Activated naive CD8-positive, alpha-beta T cell treated with anti-CD3 and anti-CD28 coated beads, Interleukin-2, amount 10 ng/mL, durations not matched to agents 7 days and 5 days (primary cell): Measurements from ENCODE around the gene ATXN1. TPM values are rescaled to one million over a fixed set of nuclear protein-coding genes. Genes with fewer than 3 reads are reported as not detected.
"Not testable (repeated sequence)": the region's sequence is repeated elsewhere in the genome, so short reads cannot be mapped to it uniquely, and the experiment has no call there.

Source experiments
- ATAC-seq: fragments of 150-1000 bp; cut with Tn5 transposase; one replicate; pipeline ENCODE4 v1.10.0; 2021; ENCODE audit warnings: low read depth, moderate library complexity
- POLR2A ChIA-PET: fragments of 350-600 bp; sonication (Branson Sonifier 250); formaldehyde crosslinking; loops from one replicate; lab custom pipeline; 2021; ENCODE audit warnings: antibody characterized with exemption; lab: Charles Lee
- DNase-seq: peaks from one replicate; pipeline ENCODE4 v3.0.0; 2021
- H3K27ac Mint-ChIP-seq: one replicate; pipeline ENCODE4 v1.8.0; 2022; ENCODE audit warnings: mild to moderate bottlenecking, mixed read lengths
- H3K27me3 Mint-ChIP-seq: one replicate; pipeline ENCODE4 v1.8.0; 2022; ENCODE audit warnings: mild to moderate bottlenecking, moderate library complexity, mixed read lengths
- H3K36me3 Mint-ChIP-seq: one replicate; pipeline ENCODE4 v1.8.0; 2021; ENCODE audit warnings: mild to moderate bottlenecking, mixed read lengths
- H3K4me1 Mint-ChIP-seq: one replicate; pipeline ENCODE4 v1.8.0; 2021; ENCODE audit warnings: mixed read lengths
- H3K4me3 Mint-ChIP-seq: one replicate; pipeline ENCODE4 v1.8.0; 2022; ENCODE audit warnings: mild to moderate bottlenecking, moderate library complexity, mixed read lengths
- H3K9me3 Mint-ChIP-seq: one replicate; pipeline ENCODE4 v1.8.0; 2021; ENCODE audit warnings: mixed read lengths
- total RNA-seq, 2 experiments: library from RNA; stranded (reverse); gene quantifications; one replicate each; pipeline ENCODE4 v1.2.3, GENCODE V29; 2021

Gene ATXN1
- total RNA-seq, 2 experiments from 2014 or later: 63.6 to 67.2 TPM

DNA sequence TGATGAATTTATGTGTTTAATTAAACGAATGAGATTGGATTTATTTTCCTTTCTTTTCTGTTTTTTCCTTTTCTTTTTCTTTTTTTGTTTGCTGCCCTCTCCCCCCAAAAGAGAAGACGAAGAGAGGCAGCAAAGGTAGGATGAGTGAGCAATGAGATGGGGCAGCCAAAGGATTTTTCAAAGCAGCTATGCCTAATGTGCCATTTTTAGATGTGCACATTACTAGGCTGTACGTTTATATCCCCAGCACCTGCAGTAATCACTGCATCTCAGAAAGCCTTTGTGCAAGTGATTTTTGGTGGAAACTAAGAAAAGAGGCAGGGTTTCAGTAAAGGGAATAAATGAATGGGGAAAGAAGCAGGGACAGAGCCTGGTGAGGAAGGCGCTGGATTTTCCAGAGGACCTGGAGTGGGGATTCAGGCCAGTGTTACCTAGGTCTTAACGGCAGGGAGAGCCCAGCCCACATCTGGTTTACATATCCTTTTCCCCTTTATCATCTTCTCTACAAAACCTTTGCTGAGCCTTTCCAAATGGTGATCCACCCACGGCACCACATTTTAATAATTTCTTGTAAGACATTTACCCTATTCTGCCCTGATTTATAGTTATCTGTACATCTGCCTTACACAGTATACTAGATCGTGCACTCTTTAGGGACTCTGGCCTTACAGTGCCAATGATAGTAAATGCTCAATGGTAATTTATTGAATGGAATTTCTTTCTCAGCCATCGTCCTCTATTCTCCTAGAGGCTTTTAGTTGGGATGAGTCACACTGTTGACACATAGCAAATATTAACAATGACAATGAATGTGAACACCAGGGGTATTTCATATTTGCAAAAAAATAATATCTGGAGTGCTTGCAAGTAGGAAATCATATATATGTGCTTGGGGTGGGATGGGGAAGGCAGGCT lies 38.3 kb upstream of the ATXN1 start:
- POLR2A ChIA-PET: no interaction called here
- ATAC-seq: no peak

DNA sequence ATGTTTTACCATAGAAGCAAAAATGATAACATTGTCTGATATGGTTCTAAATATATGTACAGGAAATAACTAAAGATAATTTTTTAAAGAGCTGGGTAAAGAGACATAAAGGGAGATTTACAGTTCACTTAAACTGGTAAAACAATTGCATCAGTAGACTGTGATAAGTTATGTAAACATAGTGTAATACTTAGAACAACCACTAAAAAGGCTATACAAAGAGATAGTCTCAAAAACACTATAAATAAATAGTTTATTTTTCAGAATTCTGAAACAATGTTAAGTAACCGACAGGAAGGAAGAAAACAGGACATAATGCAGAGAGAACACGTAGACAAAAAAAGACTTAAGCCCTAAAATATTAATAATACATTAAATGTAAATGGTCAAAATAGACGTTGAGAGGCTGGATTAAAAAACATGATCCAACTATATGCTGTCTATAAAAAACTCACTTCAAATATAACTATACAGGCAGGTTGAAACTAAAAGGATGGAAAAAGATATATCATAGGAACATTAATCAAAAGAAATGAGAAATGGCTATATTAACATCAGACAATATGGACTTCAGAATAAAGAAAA lies 32.7 kb upstream of the ATXN1 start:
- ATAC-seq (no peak), DNase-seq (no peak)
- Mint-ChIP-seq H3K27me3 (peaks cover 12% of the 10 kb centered on the region), H3K4me1 (no peaks in the 10 kb centered on the region), H3K27ac (no peak overlapping the region), H3K36me3 (peaks cover 5% of the 10 kb centered on the region), H3K4me3 (no peak overlapping the region), H3K9me3 (peaks cover 3% of the 10 kb centered on the region)
- POLR2A ChIA-PET: no interaction called here

More for the DNA sequence above, 38.3 kb upstream of the ATXN1 start:
- no peak overlapping the region for H3K27ac Mint-ChIP-seq
- peaks cover 5% of the 10 kb centered on the region for H3K27me3 Mint-ChIP-seq
- H3K4me1 Mint-ChIP-seq: no peaks in the 10 kb centered on the region
- no peaks in the 10 kb centered on the region for H3K9me3 Mint-ChIP-seq
- H3K4me3 Mint-ChIP-seq: no peak overlapping the region
- DNase-seq: no peak
- H3K36me3 Mint-ChIP-seq: no peaks in the 10 kb centered on the region

DNA sequence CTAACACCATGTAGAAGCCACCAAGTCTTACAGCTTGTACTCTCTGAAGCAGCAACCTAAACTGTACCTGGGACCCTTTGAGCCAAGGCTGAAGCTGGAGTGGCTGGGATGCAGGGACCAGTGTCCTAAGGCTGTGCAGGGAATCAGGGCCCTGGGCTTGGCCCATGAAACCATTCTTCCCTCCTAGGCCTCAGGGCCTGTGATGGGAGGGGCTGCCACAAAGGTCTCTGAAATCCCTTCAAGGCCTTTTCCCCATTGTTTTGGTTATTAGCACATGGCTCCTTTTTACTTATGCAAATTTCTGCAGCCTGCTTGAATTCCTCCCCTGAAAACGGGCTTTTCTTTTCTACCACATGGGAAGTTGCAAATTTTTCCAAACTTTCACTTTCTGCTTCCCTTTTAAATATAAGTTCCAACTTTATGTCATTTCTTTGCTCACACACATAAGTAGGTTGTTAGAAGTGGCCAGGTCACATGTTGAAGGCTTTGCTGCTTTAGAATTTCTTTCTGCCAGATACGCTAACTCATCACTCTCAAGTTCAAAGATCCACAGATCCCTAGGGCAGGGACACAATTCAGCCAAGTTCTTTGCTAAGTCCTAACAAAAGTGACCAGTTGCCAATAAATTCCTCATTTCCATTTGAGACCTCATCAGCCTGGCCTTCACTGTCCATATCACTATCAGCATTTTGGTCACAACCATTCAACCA lies 28.2 kb upstream of the ATXN1 start:
- no peak for DNase-seq
- H3K9me3 Mint-ChIP-seq: peaks cover 11% of the 10 kb centered on the region
- H3K4me1 Mint-ChIP-seq: peaks cover 4% of the 10 kb centered on the region
- H3K27ac Mint-ChIP-seq: no peak overlapping the region
- H3K27me3 Mint-ChIP-seq: peaks cover 9% of the 10 kb centered on the region
- no peak for ATAC-seq
- peaks cover 12% of the 10 kb centered on the region for H3K36me3 Mint-ChIP-seq
- H3K4me3 Mint-ChIP-seq: no peak overlapping the region
- POLR2A ChIA-PET: no interaction called here

DNA sequence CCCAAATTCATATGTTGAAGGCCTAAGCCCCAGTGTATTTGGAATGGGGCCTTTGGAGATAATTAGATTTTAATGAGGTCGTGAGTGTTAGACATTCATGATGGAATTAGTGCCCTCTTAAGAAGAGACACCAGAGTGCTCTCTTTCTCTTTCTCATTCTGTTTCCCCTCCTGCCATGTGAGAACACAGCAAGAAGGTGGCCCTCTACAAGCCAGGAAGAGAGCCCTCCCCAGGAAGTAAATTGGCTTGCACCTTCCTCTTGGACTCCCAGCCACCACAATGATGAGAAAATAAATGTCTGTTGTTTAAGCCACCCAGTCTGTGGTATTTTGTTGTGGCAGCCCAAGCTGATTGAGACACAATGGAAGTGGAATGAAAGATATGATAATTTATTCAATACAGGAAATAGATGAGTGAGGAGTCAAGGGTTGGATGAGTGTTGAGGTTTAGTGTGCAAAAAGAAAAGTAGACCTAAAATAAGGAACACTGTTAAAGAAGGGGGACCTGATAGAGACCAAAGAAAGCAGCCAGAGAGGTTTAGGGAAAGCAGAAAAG lies 25.9 kb upstream of the ATXN1 start:
- Mint-ChIP-seq H3K9me3 (peaks cover 11% of the 10 kb centered on the region), H3K4me3 (no peak overlapping the region), H3K27ac (no peak overlapping the region), H3K4me1 (peaks cover 4% of the 10 kb centered on the region), H3K27me3 (peaks cover 2% of the 10 kb centered on the region), H3K36me3 (peaks cover 10% of the 10 kb centered on the region)
- DNase-seq (no peak), ATAC-seq (peak; percentile 47)
- POLR2A ChIA-PET: no interaction called here

DNA sequence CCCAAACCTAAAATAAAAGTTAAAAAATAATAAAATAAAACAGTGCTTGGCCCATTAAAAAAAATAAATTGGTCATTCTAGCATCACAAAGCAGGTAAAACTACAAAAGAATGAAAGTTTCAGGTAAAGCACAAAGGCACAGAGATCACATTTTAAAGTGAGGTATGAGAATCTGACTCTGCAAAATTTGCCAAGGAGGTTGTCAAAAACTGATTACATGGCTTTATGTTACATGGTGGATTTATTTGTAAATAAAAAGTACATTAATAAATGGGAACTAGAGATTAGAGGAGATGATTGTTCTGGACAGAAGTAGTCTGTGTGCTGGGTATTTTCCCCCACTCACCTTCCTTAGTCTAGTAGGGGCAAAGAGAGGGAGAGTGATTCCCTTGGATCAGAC lies 24.2 kb upstream of the ATXN1 start:
- peaks cover 11% of the 10 kb centered on the region for H3K9me3 Mint-ChIP-seq
- no peak overlapping the region for H3K27ac Mint-ChIP-seq
- ATAC-seq (no peak), DNase-seq (no peak)
- no peak overlapping the region for H3K4me3 Mint-ChIP-seq
- peaks cover 10% of the 10 kb centered on the region for H3K36me3 Mint-ChIP-seq
- POLR2A ChIA-PET: no interaction called here
- peaks cover 4% of the 10 kb centered on the region for H3K4me1 Mint-ChIP-seq
- no peaks in the 10 kb centered on the region for H3K27me3 Mint-ChIP-seq

DNA sequence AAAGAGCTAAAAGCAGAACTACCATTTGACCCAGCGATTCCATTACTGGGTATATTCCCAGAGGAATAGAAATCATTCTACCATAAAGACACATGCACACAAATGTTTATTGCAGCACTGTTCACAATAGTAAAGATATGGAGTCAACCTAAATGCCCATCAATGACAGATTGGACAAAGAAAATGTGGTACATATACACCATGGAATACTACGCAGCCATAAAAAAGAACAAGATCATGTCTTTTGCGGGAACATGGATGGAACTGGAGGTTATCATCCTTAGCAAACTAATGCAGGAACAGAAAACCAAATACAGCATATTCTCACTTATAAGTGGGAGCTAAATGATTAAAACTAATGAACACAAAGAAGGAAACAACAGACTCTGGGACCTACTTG lies 23.7 kb upstream of the ATXN1 start:
- H3K9me3 Mint-ChIP-seq, POLR2A ChIA-PET, ATAC-seq, H3K27ac Mint-ChIP-seq, H3K27me3 Mint-ChIP-seq, DNase-seq, H3K4me1 Mint-ChIP-seq, H3K4me3 Mint-ChIP-seq: not testable (repeated sequence)
- peaks cover 10% of the 10 kb centered on the region for H3K36me3 Mint-ChIP-seq

DNA sequence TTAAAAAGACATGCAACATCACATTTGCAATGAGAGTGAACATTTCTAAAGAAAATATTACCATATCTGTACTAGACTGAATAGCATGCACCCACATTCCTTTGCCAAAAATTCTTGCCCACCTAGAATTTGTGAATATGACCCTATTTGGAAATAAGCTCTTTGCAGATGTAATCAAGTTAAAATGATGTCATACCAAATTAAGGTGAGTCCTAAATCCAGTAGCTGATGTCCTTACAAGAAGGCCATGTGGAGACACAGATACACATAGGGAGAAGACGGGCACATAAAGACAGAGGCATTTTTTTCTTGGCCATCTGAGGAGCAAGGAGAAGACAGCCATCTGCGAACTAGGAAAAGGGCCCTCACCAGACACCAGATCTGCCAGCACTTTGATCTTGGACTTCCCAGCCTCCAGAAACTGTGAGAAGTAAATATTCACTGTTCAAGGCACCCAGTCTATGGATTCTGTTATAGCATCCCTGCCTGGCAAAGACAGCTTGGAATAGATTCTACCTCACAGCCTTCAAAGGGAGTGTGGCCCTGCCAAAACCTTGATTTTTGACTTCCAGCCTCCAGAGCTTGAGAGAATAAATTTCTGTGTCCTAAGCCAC lies 22.8 kb upstream of the ATXN1 start:
- no peak for ATAC-seq
- Mint-ChIP-seq H3K4me3 (no peak overlapping the region), H3K27me3 (peaks cover 2% of the 10 kb centered on the region), H3K27ac (no peak overlapping the region), H3K9me3 (peaks cover 9% of the 10 kb centered on the region), H3K36me3 (peaks cover 7% of the 10 kb centered on the region), H3K4me1 (peaks cover 4% of the 10 kb centered on the region)
- DNase-seq: no peak
- POLR2A ChIA-PET: no interaction called here

DNA sequence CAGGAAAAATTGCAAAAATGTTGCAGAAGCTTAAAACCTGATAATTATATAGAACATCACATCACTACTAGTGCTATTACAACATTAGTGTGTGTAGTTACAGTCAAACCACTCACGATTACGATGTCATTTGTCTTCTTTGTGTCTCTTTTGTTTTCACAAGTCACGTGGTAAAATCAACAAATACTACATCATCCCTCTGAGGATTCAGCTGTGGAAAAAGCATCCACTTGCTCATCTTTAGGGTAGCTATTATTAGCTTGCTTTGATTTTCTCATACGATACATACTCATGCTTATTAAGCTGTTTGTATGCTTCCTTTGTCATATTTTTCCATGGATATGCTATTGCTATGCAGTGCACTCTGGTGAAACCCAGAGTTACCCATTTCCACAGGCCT lies 22.2 kb upstream of the ATXN1 start:
- no peak for ATAC-seq
- H3K27me3 Mint-ChIP-seq: peaks cover 2% of the 10 kb centered on the region
- no peak overlapping the region for H3K4me3 Mint-ChIP-seq
- H3K4me1 Mint-ChIP-seq: peaks cover 4% of the 10 kb centered on the region
- H3K36me3 Mint-ChIP-seq: peaks cover 7% of the 10 kb centered on the region
- H3K27ac Mint-ChIP-seq: no peak overlapping the region
- no peak for DNase-seq
- H3K9me3 Mint-ChIP-seq: peaks cover 9% of the 10 kb centered on the region
- POLR2A ChIA-PET: no interaction called here

DNA sequence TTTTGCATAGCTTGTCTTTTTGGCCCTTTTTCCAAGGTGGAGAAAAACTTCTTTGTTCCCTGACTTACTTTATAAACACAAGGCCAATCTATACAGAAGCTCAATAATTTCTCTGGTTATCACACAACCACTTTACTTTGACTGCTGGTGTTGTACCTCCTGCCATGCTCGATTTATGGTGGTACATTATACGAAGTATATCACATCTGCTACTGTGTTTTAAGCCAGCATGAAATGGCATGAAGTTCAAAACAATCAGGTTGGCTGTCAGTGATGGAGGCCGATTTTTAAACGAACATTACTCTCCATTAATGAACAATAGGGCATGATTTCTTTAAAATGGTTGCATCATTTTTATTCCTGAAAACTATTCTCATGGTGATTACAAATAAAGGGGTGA lies 21.0 kb upstream of the ATXN1 start:
- DNase-seq (no peak), ATAC-seq (no peak)
- Mint-ChIP-seq H3K4me3 (no peak overlapping the region), H3K36me3 (peaks cover under 1% of the 10 kb centered on the region), H3K27ac (no peak overlapping the region), H3K4me1 (peaks cover 2% of the 10 kb centered on the region), H3K27me3 (peaks cover 2% of the 10 kb centered on the region), H3K9me3 (peaks cover 5% of the 10 kb centered on the region)
- POLR2A ChIA-PET: no interaction called here

DNA sequence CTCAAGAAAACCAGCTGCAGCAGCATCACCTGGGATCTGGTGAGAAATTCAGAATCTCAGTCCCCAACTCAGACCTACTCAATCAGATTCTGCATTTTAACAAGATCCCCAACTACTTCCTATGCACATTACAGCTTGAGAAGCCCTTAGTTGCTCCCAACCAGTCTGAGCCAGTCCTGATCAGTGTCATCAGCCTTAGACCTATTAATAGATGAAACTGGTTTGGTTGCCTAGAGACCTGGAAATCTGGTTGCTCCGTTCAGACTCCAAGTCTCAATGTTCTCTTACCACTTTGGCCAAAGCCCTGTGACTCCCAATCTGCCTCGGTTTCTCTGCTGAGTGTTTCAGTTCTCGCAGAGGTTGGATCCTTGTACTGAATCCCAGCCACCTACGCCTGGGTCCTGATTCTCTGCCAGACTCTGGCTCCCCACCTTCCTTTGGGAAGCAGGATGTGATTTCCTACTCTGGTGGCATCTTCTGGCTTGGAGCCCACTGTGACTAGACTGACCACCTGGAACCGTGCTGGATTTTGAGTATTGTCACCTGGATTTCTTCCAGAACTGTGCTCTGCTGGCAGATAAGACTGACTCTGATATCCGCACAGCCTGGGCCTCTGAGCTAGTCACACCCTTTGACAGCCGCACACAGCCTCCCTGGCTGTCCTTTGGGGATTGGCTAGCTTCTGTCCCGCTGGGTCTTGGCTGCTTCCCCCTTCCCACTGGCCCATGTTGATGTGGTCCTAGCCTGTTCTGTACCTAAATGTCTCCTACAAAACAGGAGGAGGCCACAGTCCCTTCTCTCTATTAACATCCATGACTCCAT lies 20.3 kb upstream of the ATXN1 start:
- no peak overlapping the region for H3K27ac Mint-ChIP-seq
- H3K27me3 Mint-ChIP-seq: peaks cover 2% of the 10 kb centered on the region
- ATAC-seq (no peak), DNase-seq (no peak)
- no peaks in the 10 kb centered on the region for H3K4me1 Mint-ChIP-seq
- H3K4me3 Mint-ChIP-seq: no peak overlapping the region
- POLR2A ChIA-PET: no interaction called here
- H3K36me3 Mint-ChIP-seq: no peaks in the 10 kb centered on the region
- peaks cover 5% of the 10 kb centered on the region for H3K9me3 Mint-ChIP-seq

DNA sequence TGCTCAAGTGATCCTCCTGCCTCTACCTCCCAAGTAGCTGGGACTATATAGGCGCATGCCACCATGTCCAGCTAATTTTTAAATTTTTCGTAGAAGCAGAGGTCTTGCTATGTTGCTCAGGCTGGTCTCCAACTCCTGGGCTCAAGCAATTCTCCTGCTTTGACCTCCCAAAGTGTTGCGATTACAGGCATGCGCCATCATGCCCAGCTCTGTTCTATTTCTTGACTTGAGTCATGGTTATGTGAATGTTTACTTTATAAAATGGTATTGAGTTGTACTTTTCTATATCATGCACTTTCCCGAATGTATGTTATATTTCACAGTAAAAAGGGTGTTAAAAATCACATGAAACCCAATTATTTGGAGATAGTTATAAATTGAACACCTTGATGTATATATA lies 17.3 kb upstream of the ATXN1 start:
- Mint-ChIP-seq H3K36me3 (no peaks in the 10 kb centered on the region), H3K27ac (no peak overlapping the region), H3K4me3 (no peak overlapping the region)

DNA sequence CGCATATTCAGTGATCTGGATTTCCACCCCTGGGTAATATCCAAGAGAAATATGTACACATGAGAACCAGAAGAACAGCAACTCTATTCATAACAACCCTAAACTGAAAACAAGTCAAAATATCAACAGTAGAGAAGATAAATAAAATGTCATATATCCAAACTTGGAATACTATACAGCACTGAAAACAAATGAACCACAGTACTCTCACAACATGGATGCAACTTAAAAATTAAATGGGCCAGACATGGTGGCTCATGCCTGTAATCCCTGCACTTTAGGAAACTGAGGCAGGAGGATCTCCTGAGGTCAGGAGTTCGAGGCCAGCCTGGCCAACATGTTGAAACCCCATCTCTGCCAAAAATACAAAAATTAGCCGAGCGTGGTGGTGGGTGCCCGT lies 16.5 kb upstream of the ATXN1 start:
- no peaks in the 10 kb centered on the region for H3K36me3 Mint-ChIP-seq
- peaks cover 4% of the 10 kb centered on the region for H3K4me1 Mint-ChIP-seq
- peaks cover 2% of the 10 kb centered on the region for H3K27me3 Mint-ChIP-seq
- peaks cover 3% of the 10 kb centered on the region for H3K9me3 Mint-ChIP-seq
- no peak for ATAC-seq
- POLR2A ChIA-PET: no interaction called here
- DNase-seq: no peak
- no peak overlapping the region for H3K27ac Mint-ChIP-seq
- no peak overlapping the region for H3K4me3 Mint-ChIP-seq

More for the DNA sequence above, 17.3 kb upstream of the ATXN1 start:
- no peak for ATAC-seq
- Mint-ChIP-seq H3K27me3 (peaks cover 2% of the 10 kb centered on the region), H3K9me3 (peaks cover 3% of the 10 kb centered on the region), H3K4me1 (no peaks in the 10 kb centered on the region)
- DNase-seq: no peak
- POLR2A ChIA-PET: no interaction called here
